HuH-7.5 (cell line): ENCODE measurements around the gene ABCG1.
A peak's percentile ranks its signal among the peaks of the same experiment; 100 is the strongest.

Source experiments
- DNase-seq: peaks from one replicate; pipeline ENCODE4 v3.0.0; 2011; ENCODE audit warnings: low spot score

ABCG1 gene

DNA sequence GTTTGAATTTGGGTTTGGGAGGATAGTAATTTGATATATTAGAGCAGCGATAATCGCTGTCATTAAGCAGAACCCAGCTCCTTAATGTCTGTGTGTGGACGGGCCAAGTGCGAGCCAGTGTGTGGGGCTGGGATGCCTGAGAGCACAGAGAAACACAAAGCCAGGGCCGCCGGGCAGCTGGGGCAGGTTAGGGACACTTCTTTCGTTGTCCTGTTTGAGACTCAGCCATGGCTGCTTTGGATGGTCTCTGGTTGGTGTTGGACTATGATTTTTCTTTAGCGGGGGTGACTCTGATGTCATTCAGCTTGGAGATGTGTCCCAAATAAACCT lies 33.4 kb downstream of the ABCG1 start:
- no peak for DNase-seq

DNA sequence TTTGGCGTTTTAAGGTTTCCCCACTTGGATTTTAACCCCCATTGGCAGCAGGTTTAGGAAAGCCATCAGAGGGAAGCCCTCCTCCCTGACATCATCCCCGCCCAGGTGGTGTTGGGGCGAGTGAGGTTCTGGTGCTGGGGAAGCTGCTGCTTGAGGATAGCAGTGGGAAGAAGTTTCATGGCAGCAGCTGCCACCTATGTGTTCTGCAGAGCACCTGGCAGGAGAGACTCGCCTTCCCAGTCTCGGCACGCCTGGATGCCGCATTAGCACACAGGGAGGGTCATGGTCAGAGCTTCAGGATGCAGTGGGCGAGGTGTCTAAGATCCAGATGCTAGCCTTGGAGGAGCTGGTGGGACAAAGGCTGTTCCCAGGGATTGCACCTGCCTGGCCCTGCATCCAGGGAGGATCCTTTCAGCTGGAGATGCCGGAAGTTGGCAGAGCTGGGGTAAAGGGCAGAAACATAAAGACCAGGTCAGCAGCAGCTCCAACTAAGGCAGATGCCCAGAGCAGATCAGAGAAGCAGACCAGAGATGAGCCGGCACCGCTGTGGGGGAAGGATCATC lies 33.9 kb downstream of the ABCG1 start:
- no peak for DNase-seq

DNA sequence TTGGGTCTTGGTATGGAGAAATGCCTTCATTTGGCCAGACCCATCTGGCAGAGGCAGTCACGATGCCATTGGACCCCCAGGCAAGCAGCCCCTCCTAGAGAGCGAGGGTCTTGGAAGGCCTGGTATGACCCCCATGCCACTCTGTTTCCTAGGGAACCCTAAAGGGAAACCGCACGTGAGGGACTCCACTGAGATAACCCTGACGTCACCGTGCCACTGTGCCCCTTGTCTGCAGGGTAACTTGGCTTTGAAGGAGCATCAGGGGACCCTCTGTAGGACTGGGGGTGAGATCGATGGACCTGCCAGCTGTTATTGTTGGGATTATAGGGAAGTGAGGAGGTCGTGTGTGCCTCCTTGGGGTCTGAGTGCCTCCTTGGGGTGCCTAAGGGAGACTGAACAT lies 34.5 kb downstream of the ABCG1 start:
- no peak for DNase-seq

DNA sequence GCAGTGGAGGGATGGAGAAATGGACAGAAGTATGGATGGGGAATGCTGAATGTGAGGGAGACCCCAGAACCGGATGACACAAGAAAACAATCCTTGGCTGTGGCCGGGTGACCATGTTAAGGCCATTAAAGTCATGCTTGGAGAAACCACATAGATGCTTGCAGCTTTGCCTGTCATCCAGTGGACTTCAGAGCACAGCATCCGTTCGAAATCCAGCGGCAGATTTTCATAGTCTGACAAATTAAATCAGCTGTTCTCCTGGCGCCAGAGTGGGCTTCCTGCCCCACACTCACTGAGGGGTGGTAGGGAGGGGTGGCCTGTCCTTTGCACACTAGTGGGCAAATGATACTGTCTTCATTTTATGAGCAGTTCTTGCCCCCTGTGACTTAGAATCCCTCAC lies 35.1 kb downstream of the ABCG1 start:
- no peak for DNase-seq

DNA sequence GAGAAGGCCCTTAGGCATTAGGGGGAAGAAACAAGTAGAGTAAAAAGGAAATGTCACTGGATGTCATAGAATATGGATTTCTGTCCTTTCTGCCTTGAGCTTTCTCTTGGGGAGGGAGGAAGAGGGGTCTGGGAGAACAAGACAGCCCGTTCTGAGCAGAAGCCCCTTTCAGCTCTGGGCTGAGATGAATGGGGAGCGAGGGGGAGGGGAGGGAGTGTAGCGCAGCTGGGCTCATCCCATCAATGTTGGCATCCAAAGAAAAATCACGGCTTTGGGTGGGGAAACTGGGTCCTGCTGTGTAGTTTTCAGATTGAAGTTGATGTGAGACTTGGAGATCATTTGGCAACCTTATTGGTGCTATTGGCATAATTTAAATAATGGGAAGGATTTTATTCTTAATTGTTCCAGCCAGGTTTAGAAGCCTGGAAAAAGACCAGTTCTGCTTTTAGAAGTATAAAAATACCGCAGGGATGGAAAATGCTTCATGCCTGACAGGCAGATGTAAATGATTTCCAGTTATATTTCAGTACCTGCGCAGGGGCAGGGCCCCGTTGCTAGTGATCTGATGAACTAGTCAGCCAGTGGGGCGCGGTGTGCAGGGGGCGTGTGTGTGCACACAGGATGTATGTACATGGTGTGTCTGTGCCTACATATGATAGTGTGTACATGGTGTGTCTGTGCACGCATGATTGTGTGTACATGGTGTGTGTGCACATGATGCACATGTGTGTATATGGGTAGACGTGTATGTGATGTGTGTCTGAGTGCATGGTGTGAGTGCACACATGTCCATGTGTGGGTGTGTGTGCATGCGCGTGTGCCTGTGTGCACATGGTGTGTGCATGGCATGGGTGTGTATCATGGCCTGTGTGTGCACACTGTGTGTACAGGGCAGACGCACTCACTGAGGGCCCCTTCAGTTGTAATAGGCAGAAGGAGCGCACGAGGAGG lies 36.0 kb downstream of the ABCG1 start:
- DNase-seq = no peak

DNA sequence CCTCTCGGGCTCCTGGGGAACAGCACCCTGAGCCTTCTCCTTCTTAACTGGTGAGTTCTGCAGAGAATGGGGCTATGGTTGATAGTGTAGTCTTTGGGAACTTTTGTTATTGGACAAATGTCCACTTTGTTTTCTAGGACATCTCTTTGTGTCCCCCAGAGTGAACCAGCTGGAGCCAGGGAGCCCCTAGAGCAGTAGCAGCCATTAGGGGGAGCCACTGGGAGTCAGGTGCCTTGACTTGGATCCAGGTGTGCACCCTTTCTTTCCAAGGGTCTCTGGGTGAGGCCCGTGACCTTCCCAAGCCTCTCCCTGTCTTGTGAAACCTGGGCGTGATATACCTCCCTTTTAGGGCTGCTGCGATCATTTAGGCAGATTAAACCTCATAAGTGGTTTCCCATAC lies 36.9 kb downstream of the ABCG1 start:
- no peak for DNase-seq

DNA sequence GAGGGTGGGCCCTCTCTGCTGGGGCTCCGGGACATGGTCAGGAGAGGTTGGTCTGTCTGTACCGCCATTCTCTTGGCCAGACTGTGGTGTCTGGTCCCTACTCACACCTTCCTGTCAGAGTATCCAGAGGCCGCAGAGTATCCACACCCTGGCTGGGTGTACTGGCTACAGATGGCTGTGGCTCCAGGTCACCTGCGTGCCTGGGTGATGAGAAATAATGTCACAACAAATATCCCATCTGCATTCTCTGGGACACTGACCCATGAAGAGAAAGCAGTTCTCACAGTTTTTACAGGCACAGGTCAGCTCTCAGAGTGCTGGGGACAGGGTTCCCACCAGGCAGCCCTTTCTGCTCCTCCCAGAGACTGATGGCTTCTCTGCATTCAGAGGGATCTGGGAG lies 37.4 kb downstream of the ABCG1 start:
- DNase-seq = no peak

DNA sequence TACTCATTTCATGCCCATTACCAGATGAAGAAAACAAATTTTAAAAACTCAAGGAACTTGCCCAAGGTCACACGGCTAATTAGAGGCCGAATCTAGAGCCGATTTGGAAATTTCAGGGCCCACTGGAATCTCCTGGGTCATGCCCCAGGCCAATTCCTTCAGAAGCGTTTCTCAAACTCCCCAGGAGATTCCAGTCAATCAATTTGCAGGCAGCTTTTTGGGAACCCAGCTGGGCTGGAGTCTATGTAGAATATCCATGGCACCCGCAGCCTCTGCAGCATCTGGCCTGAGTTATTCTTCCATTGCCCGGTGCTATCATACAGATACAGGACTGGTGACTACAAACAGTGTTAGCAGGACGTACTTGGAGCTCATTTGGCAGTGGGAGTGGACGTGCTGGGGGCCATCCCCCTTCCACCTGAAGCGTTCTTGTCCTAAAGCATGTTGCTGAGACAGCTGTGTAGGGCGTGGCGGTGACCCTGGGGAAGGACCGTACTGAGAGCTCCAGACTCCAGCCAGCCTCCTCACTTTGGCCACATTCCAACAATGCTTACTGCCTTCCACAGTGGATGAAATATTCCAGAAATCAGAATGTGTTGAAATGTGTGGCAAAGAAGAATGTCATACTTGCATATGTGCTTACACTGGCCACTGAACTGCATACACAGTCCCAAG lies 38.3 kb downstream of the ABCG1 start:
- no peak for DNase-seq

DNA sequence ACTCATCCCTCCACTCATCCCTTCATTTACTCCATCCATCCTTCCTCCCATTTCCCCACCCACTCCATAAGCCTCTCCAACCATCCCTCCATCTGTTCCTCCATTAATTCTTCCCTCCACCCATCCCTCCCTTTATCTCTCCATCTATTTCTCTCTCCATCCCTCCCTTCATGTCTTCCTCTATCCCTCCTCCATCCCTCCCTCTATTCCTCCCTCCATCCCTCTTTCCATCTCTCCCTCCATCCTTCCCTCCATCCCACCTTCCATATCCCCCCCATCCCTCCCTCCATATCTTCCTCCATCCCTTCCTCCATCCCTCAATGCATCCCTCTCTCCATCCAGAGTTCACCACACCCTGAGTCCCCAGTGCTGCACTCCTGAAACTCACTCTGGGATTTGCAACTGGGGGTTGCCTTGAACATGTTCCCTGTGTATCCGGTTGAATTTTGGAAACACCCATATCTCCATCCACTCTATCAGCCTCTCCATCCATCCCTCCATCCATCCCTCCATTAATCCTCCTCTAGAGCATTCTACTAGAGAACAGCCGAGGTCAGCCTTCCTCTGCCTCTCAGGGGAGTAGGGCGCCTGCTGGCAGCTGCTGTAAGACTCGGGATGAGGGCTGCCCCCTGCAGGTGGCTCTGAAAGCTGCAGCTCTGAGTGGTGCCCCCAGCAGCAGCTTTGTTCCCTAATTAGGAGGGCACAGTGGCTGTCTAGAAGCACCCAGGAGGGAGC lies 39.4 kb downstream of the ABCG1 start:
- peak; percentile 84 for DNase-seq

DNA sequence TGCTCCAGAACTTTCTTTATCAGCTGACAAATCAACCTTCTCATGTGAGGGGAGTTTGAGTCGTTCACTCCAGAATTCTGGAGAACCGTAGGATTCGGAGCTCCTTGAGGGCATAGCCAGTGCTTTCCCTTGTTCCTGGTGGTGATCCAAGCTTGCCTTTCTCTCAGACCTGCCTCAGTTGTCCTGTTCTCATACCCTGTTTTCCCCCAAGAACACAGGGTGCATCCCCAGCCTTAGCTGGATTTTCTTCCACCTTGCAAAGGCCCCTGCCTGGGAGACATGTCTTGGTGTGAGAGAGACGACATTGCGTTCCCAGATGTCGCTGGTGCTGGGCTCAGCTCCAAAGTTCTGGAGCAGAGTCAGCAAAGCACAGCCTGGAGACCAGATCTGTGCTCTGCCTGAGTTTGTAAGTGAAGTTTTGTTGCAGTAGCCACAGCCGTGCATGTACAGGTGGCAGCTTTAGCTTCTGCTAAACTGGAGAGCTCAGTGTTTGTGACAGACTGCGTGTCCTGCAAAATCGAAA lies 40.0 kb downstream of the ABCG1 start:
- no peak for DNase-seq

DNA sequence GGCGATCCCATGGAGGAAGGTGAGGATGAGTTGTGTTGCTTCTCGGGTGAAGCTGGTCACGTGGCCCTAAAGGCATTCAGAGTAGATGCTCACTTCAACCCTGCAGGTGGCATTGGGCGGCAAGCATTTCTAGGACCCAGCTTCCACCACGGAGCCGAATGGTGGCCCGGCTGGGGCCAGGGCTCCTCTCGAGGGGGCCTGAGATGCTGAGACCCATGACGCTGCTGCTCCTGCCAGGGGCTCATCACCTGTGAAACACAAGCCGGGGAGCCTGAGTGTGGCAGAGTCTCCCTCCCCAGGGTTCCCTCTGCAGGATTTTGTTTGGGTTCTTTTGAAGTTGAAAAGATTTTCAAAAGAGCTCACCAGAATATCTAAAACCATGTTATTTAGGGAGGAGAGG lies 41.2 kb downstream of the ABCG1 start:
- no peak for DNase-seq

DNA sequence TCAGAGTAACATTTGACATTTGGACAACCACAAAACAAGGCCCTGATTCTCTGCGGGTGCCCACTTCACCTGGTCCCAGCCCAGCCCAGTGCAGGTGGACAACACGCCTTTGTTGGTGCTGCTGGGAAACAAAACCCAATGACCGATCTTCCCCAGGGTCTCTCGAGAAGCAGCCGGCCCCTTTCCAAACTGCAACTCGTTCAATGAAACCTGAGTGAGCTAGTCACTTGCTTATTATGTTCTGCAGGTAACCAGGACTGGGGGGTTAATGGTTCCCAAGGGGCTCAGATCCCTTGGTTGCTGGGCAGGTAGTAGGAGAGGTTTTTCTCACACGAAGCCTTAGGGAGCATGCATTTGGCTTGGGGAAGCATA lies 42.9 kb downstream of the ABCG1 start:
- DNase-seq = no peak

DNA sequence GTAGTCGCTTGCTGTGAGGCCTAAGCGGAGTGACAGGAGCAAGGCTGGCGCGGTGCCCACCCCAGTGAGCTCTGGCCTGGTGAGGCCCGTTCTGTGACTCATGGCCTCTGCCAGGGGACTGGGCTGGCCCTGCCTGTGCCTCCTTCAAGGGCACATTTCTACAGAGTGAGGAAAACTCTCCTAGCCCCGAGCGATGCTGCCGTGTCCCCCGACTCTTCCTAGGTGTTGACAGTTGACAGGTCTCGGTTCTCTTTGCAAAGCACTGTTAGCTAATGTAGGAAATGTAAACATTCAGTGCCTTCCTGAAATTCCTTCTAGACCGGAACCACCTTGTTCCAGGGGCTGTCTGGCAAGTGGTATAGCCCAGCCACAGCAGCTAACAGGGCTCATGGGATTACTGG lies 43.9 kb downstream of the ABCG1 start:
- peak; percentile 46 for DNase-seq

DNA sequence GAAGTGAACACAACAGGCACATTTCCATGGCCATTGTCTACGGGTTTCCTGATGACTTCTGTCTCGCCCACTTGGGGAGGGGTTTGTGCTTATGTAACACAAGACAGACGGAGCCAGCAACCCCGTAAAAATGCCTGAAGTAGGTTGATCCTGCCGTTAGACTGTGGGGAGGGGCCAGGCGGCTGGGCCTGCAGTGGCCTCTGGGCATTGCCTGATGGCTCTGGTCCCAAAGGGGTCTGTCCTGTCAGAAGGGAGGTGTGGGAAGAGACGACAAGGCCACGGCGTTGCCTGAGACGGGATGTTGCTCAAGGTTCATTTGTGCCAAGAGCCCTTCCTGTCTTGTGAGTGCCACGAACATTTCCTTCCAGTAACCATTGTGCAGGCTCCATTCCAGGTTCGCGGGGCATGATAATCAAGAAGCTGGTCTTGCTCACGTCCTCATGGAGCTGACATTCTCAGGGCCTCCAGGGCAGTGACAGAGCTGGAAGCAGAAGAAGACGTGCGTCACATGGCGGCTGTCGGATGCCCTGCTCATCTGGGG lies 44.7 kb downstream of the ABCG1 start:
- no peak for DNase-seq

DNA sequence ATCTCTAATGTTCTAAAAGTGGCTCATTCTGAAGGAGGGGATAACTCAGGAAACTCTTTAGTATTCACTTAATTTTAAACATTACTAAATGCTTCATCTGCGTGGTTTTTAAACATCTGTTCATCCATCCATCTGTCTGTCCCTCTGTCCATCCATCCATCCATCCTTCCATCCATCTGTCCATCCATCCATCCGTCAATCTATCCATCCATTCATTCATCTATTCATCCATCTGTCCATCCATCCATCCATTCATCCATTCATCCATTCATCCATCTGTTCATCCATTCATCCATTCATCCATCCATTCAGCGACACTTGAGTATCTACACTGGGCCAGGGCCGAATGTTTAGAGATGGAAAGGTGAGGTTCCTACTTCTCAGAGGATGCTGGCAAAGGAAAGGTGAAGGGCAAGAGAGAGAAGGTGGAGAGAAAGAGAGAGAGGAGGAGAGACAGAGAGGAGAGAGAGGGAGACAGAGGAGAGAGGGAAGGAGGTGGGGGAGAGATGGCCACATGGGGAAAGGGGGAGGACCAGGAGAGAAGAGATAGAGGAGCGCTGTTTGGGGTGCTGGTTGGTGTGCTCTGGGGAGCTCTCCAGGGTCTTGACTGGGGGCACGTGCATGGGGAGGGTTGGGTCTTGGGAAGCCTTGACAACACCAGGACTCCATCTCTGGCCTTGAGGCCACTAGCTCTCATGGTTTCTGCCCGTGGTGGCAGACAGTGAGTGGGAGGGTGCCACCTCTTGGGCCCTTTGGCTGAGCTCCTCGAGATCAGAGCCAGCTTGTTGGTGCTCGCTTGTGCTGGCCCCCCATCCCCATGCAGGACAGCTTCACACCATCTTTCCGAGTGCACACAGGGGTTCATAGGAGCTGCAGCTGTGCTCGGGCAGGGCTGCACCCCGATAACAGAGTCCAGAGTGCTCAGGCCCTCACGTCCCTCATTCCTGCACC lies 45.6 kb downstream of the ABCG1 start:
- no peak for DNase-seq

DNA sequence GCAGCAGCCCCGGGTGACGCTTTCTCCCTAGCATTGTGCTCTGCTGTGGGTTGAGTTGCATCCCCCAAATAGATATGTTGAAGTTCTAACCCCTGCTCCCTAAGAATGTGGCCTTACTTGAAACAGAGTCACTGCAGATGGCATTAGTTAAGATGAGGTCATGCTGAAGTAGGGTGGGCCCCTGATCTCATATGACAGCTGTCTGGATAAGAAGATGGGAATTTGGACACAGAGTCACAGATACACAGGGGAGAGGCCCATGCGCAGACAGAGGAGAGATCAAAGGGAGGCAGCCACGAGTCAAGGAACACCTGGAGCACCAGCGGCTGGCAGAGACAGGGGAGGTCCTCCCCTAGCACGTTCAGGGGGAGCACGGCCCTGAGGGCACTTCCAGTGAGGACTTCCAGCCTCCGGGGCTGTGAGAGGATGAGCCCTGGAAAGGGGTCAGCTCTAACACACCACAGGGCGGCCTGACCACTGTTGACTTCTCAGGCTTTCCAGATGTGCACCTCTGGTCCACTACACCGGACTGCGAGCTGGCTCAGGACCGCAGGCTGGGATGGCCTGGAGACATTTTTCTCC lies 46.4 kb downstream of the ABCG1 start:
- DNase-seq = no peak

DNA sequence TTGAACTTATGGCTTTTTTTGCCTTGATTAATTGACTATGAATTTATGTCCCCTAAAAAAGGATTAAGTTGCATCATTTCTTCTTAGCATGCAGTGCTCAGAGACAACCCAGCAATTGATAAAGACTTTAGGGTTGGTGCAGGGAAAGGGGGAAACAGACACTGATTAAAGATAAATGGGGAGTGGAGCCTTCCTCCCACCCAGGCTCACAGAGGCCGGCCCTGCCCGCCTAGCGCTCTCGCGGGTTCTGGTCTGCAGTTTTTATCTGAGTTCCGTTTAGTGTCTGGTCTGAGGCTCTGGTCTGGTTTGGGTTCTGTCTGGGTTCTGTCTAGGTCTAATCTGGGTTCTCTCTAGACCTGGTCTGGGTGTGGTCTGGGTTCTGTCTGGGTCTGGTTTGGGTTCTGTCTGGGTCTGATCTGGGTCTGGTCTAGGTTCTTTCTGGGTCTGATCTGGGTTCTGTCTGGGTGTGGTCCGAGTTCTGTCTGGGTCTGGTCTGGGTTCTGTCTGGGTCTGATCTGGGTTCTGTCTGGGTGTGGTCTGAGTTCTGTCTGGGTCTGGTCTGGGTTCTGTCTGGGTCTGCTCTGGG lies 48.1 kb downstream of the ABCG1 start:
- no peak for DNase-seq

DNA sequence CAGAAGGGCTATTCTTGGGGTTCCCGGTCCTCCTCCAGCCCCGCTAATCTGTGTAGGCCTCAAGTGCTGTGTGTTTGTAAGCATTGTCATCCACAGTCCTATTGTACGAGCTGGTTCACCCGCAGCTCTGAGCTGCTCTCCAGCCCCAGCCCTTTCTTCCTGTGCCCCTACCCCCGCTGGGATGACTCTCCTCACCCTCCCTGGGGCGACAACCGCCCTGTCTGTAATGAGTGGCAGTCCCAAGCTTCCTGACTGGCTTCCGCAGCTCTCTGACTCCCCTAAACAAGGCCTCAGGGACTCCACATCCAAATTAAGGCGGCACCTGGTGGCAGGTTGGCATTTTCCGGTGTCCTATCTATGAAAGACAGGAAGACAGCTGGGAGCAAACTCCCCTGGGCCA lies 50.4 kb downstream of the ABCG1 start:
- DNase-seq = no peak

DNA sequence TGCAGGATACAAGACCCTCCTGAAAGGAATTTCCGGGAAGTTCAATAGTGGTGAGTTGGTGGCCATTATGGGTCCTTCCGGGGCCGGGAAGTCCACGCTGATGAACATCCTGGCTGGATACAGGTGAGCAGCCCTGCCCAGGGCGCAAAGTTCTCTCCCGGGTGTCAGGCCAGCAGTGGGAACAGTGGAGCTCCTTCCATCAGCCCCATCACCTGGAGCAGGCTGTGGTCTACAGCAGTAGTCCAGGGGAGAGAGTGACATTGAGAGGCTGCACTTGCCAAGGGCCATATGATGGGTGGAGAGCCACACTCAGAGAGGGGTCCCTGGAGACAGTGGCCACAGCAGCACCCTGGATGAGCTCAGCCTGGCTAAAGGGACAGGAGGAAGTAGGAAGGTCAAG lies 52.1 kb downstream of the ABCG1 start:
- DNase-seq = no peak
